Caco-2 (cell line): ENCODE results near the gene MPHOSPH8. TPM values are rescaled to one million over a fixed set of nuclear protein-coding genes. Genes with fewer than 3 reads are reported as not detected.

Experiments
- BruUV-seq: library from RNA; stranded (reverse); fragments of 400-500 nt; replicated peaks from 2 replicates; lab custom pipeline; 2021; lab: Mats Ljungman, UMichigan
- CTCF ChIA-PET: fragments of 300-600 bp; sonication (Branson Sonifier 250); formaldehyde crosslinking; loops from one replicate; lab custom pipeline; 2022; ENCODE audit warnings: antibody characterized with exemption; lab: Charles Lee
- POLR2A ChIA-PET: fragments of 300-600 bp; sonication (Branson Sonifier 250); formaldehyde crosslinking; loops from one replicate; lab custom pipeline; 2022; ENCODE audit warnings: antibody characterized with exemption; lab: Charles Lee
- DNase-seq, 2 experiments: peaks; one replicate each; pipeline versions ENCODE4 v3.0.0 to v3.0.0-alpha.2; 2020 to 2022
- H3K27me3 ChIP-seq: replicated peaks from 2 replicates; pipeline ENCODE4 v1.6.0; 2011; ENCODE audit warnings: low read length; ENCODE audit not compliant: control insufficient read depth, insufficient read depth
- H3K36me3 ChIP-seq: 2 replicates; pipeline ENCODE4 v1.5.1; 2011; ENCODE audit warnings: low read length; ENCODE audit not compliant: control insufficient read depth, insufficient read depth
- H3K4me1 ChIP-seq: fragments of 250-450 bp; sonication (Bioruptor Pico); 2 replicates; pipeline ENCODE4 v1.5.1; 2020; ENCODE audit warnings: mild to moderate bottlenecking
- H3K4me3 ChIP-seq: 2 replicates; pipeline ENCODE4 v1.5.1; 2011; ENCODE audit warnings: low read depth, mild to moderate bottlenecking, control low read depth, low read length
- H3K9me3 ChIP-seq: fragments of 250-450 bp; sonication (Bioruptor Pico); 2 replicates; pipeline ENCODE4 v1.5.1; 2020; ENCODE audit warnings: mild to moderate bottlenecking, moderate library complexity
- H3K27ac Mint-ChIP-seq: one replicate; pipeline ENCODE4 v1.8.0; 2022; ENCODE audit warnings: mixed read lengths; ENCODE audit not compliant: unreplicated experiment
- H3K27me3 Mint-ChIP-seq: one replicate; pipeline ENCODE4 v1.8.0; 2022; ENCODE audit warnings: mixed read lengths; ENCODE audit not compliant: insufficient read depth, unreplicated experiment
- H3K36me3 Mint-ChIP-seq: one replicate; pipeline ENCODE4 v1.8.0; 2022; ENCODE audit warnings: mild to moderate bottlenecking, mixed read lengths; ENCODE audit not compliant: insufficient read depth, unreplicated experiment
- H3K4me1 Mint-ChIP-seq: one replicate; pipeline ENCODE4 v1.8.0; 2022; ENCODE audit warnings: low read depth, mixed read lengths; ENCODE audit not compliant: unreplicated experiment
- H3K4me3 Mint-ChIP-seq: one replicate; pipeline ENCODE4 v1.8.0; 2022; ENCODE audit warnings: mild to moderate bottlenecking, moderate library complexity, mixed read lengths; ENCODE audit not compliant: unreplicated experiment
- H3K9me3 Mint-ChIP-seq: one replicate; pipeline ENCODE4 v1.8.0; 2022; ENCODE audit warnings: mixed read lengths; ENCODE audit not compliant: unreplicated experiment
- CTCF ChIP-seq, 2 experiments: fragments of 200-600 bp in 1 of 2; IDR thresholded peaks; 1 replicate in 1 of 2; 2 replicates in 1 of 2; pipeline versions ENCODE4 v1.5.1 to v1.8.0; 2011 to 2022; ENCODE audit warnings: antibody characterized with exemption in 1 of 2, control low read depth in 1 of 2, inconsistent platforms in 1 of 2, low read depth in 1 of 2, low read length in 1 of 2, mild to moderate bottlenecking in 1 of 2, moderate library complexity in 1 of 2; ENCODE audit not compliant: insufficient read depth in 1 of 2, severe bottlenecking in 1 of 2, unreplicated experiment in 1 of 2
- intact Hi-C: fragments of 100-400 bp; cut with micrococcal nuclease; formaldehyde crosslinking; loops from one replicate; pipeline ENCODE4 v1.10.0; 2022; ENCODE audit not compliant: unreplicated experiment
- total RNA-seq: library from RNA; stranded (reverse); gene quantifications from 2 replicates; pipeline ENCODE4 v1.2.3, GENCODE V29; 2022

The MPHOSPH8 gene
- total RNA-seq, 1 experiment from 2014 or later = 31.6 TPM

- DNase-seq = no peak
- intact Hi-C loops = no loop called here
- H3K27me3 Mint-ChIP-seq = no peaks in the 10 kb centered on the region
- Histone ChIP-seq H3K4me3 (no peak overlapping the region), H3K27me3 (no peaks in the 10 kb centered on the region), H3K36me3 (peaks cover 6% of the 10 kb centered on the region), H3K9me3 (no peaks in the 10 kb centered on the region), H3K4me1 (no peaks in the 10 kb centered on the region)
- peaks cover 11% of the 10 kb centered on the region for H3K4me1 Mint-ChIP-seq
- H3K27ac Mint-ChIP-seq = peak overlapping the region; percentile 58
- H3K9me3 Mint-ChIP-seq = no peaks in the 10 kb centered on the region
- ChIA-PET POLR2A (no interaction called here), CTCF (no interaction called here)
- H3K36me3 Mint-ChIP-seq = peaks cover 87% of the 10 kb centered on the region
- H3K4me3 Mint-ChIP-seq = no peak overlapping the region
- BruUV-seq = no TSS peak
- TF ChIP-seq CTCF (IDR thresholded peaks at IDR 0.05; ENCODE audit: insufficient read depth in 1 of 2, low read depth in 1 of 2, low read length in 1 of 2, severe bottlenecking in 1 of 2, unreplicated experiment in 1 of 2) = no peak
These were observed 32.0 kb downstream of the MPHOSPH8 start for GRCh38 chr13:19665427-19665859.

- H3K9me3 Mint-ChIP-seq = no peaks in the 10 kb centered on the region
- no peak for TF ChIP-seq CTCF (IDR thresholded peaks at IDR 0.05; ENCODE audit: insufficient read depth in 1 of 2, low read depth in 1 of 2, low read length in 1 of 2, severe bottlenecking in 1 of 2, unreplicated experiment in 1 of 2)
- no peaks in the 10 kb centered on the region for H3K9me3 ChIP-seq
- H3K36me3 Mint-ChIP-seq = peaks cover 96% of the 10 kb centered on the region
- ChIA-PET POLR2A (no interaction called here), CTCF (no interaction called here)
- no peak overlapping the region for H3K4me3 ChIP-seq
- H3K27ac Mint-ChIP-seq = no peak overlapping the region
- H3K4me1 ChIP-seq = no peaks in the 10 kb centered on the region
- peaks cover 11% of the 10 kb centered on the region for H3K4me1 Mint-ChIP-seq
- peaks cover 3% of the 10 kb centered on the region for H3K36me3 ChIP-seq
- no peaks in the 10 kb centered on the region for H3K27me3 ChIP-seq
- no peaks in the 10 kb centered on the region for H3K27me3 Mint-ChIP-seq
- intact Hi-C loops = no loop called here
- DNase-seq = no peak
- H3K4me3 Mint-ChIP-seq = no peak overlapping the region
- BruUV-seq = no TSS peak
These were observed 35.3 kb downstream of the MPHOSPH8 start for GRCh38 chr13:19668778-19669177.

- peaks cover 96% of the 10 kb centered on the region for H3K36me3 Mint-ChIP-seq
- no peaks in the 10 kb centered on the region for H3K9me3 Mint-ChIP-seq
- ChIA-PET POLR2A (no interaction called here), CTCF (no interaction called here)
- no peak for TF ChIP-seq CTCF (IDR thresholded peaks at IDR 0.05; ENCODE audit: insufficient read depth in 1 of 2, low read depth in 1 of 2, low read length in 1 of 2, severe bottlenecking in 1 of 2, unreplicated experiment in 1 of 2)
- no peaks in the 10 kb centered on the region for H3K4me1 Mint-ChIP-seq
- intact Hi-C loops = loop anchor here (5.0 kb wide), 2 partner anchors 68 to 217 kb away; no protein-coding TSS in a partner anchor
- no TSS peak for BruUV-seq
- no peaks in the 10 kb centered on the region for H3K27me3 Mint-ChIP-seq
- H3K4me3 Mint-ChIP-seq = no peak overlapping the region
- Histone ChIP-seq H3K9me3 (no peaks in the 10 kb centered on the region), H3K27me3 (no peaks in the 10 kb centered on the region), H3K4me1 (no peaks in the 10 kb centered on the region), H3K4me3 (no peak overlapping the region), H3K36me3 (peaks cover 3% of the 10 kb centered on the region)
- no peak for DNase-seq
- no peak overlapping the region for H3K27ac Mint-ChIP-seq
These were observed 36.7 kb downstream of the MPHOSPH8 start for GRCh38 chr13:19670147-19670546.
